Fibroblast of the aortic adventitia (primary cell): ENCODE data around the gene TBCA. TPM values are rescaled to one million over a fixed set of nuclear protein-coding genes. Genes with fewer than 3 reads are reported as not detected.

Experiments used
- DNase-seq: peaks from one replicate; pipeline ENCODE4 v3.0.0-alpha.2; 2010; ENCODE audit warnings: low read depth
- H3K4me3 ChIP-seq: 2 replicates; pipeline ENCODE4 v1.5.1; 2011; ENCODE audit warnings: low read depth, mild to moderate bottlenecking, control low read depth, low read length, moderate library complexity
- CTCF ChIP-seq: IDR thresholded peaks from 2 replicates; pipeline ENCODE4 v1.5.1; 2011; ENCODE audit warnings: mild to moderate bottlenecking, low read length, control low read depth, inconsistent platforms; ENCODE audit not compliant: insufficient read depth
- total RNA-seq: library from RNA; depleted of rRNA; stranded (reverse); fragments of >200 nt; gene quantifications from 2 replicates; pipeline ENCODE4 v1.2.3, GENCODE V29; 2012; ENCODE audit warnings: low replicate concordance

The TBCA gene
- total RNA-seq, 1 donor, result 147 TPM

- DNase-seq, result no peak
- no peak for TF ChIP-seq CTCF
- H3K4me3 ChIP-seq, result no peak overlapping the region
Observed at GRCh38 chr5:77641397-77641943, 134.7 kb downstream of the TBCA start.

Other genes starting within 250 kb of the TBCA start
- gene OTP, start 137.6 kb downstream of the TBCA start, total RNA-seq, result not detected in 2 replicates